ENCODE data around the gene TSPAN18.

GRCh38 chr11:44718612-44719390 lies 8.0 kb upstream of the TSPAN18 start:
- TF ChIP-seq CTCF (IDR thresholded peaks at IDR 0.05 in 2 of 3, conservative IDR thresholded peaks at IDR 0.05 in 1 of 3; ENCODE audit: control insufficient read depth in 2 of 3, extremely low read depth in 1 of 3, insufficient read depth in 1 of 3, low read depth in 3 of 3, low read length in 3 of 3), result no peak
- no peak for TF ChIP-seq TARDBP (IDR thresholded peaks at IDR 0.05; ENCODE audit: borderline replicate concordance)
- no peak for TF ChIP-seq BCLAF1 (IDR thresholded peaks at IDR 0.05)
- no peak for TF ChIP-seq ZNF24 (IDR thresholded peaks at IDR 0.05)
- no peak for TF ChIP-seq BRCA1 (IDR thresholded peaks at IDR 0.05; ENCODE audit: low read depth, low read length)
